ENCODE data around the gene EEF2K. TPM values are rescaled to one million over a fixed set of nuclear protein-coding genes. Genes with fewer than 3 reads are reported as not detected.
A peak's percentile ranks its signal among the peaks of the same experiment; 100 is the strongest.

Gene EEF2K
- polyA plus RNA-seq, 5 donors: 18.8 to 25.9 (median 20.3) TPM

- no peak for DNase-seq
Observed at GRCh38 chr16:22313876-22314470, 107.9 kb downstream of the EEF2K start.

- no peak for DNase-seq
Observed at GRCh38 chr16:22314661-22315626, 108.9 kb downstream of the EEF2K start.

GRCh38 chr16:22315979-22316378 is 109.9 kb downstream of the EEF2K start:
- no peak for DNase-seq

GRCh38 chr16:22316411-22316811 is 110.3 kb downstream of the EEF2K start:
- DNase-seq: no peak

GRCh38 chr16:22317001-22317530 is 111.0 kb downstream of the EEF2K start:
- DNase-seq: no peak

- DNase-seq: no peak
Observed at GRCh38 chr16:22317625-22318024, 111.5 kb downstream of the EEF2K start.

- DNase-seq: no peak
Observed at GRCh38 chr16:22318690-22319358, 112.7 kb downstream of the EEF2K start.

GRCh38 chr16:22320572-22321339 is 114.7 kb downstream of the EEF2K start:
- no peak for DNase-seq

GRCh38 chr16:22321340-22322001 is 115.4 kb downstream of the EEF2K start:
- DNase-seq: peak; percentile 38 to 59

- DNase-seq: no peak
Observed at GRCh38 chr16:22322021-22322471, 116.0 kb downstream of the EEF2K start.

GRCh38 chr16:22322741-22323140 is 116.7 kb downstream of the EEF2K start:
- no peak for DNase-seq

- no peak for DNase-seq
Observed at GRCh38 chr16:22323173-22323958, 117.3 kb downstream of the EEF2K start.

- no peak for DNase-seq
Observed at GRCh38 chr16:22323959-22324786, 118.1 kb downstream of the EEF2K start.

GRCh38 chr16:22324787-22325597 is 118.9 kb downstream of the EEF2K start:
- no peak for DNase-seq

GRCh38 chr16:22325598-22326368 is 119.7 kb downstream of the EEF2K start:
- no peak for DNase-seq

- no peak for DNase-seq
Observed at GRCh38 chr16:22326369-22326652, 120.2 kb downstream of the EEF2K start.

GRCh38 chr16:22326771-22327445 is 120.8 kb downstream of the EEF2K start:
- no peak for DNase-seq

Data from right lung (tissue), 5 donors.